Neural cell (in vitro differentiated cells): ENCODE results near the gene YIPF2. TPM values are rescaled to one million over a fixed set of nuclear protein-coding genes. Genes with fewer than 3 reads are reported as not detected.

Experiments
- H2AFZ ChIP-seq: fragments of 200-600, 300-800 bp; sonication (generic), shearing (Covaris generic); 2 replicates; pipeline ENCODE4 v1.6.0; 2014; ENCODE audit warnings: low read depth, mild to moderate bottlenecking, antibody characterized with exemption, low read length, moderate library complexity
- H3F3A ChIP-seq: fragments of 200-600 bp; shearing (Covaris generic); 2 replicates; pipeline ENCODE4 v1.6.1; 2016; ENCODE audit warnings: mild to moderate bottlenecking, moderate library complexity, mixed read lengths, antibody characterized with exemption, low read length; ENCODE audit not compliant: insufficient read depth, poor library complexity, severe bottlenecking
- H3K27ac ChIP-seq: fragments of 200-600, 300-800 bp; sonication (generic), shearing (Covaris generic); 2 replicates; pipeline ENCODE4 v1.5.1; 2014; ENCODE audit warnings: mild to moderate bottlenecking, low read length, moderate library complexity
- H3K27me3 ChIP-seq: fragments of 300-800, 200-600 bp; sonication (generic), shearing (Covaris generic); 2 replicates; pipeline ENCODE4 v1.6.0; 2014; ENCODE audit warnings: mild to moderate bottlenecking, low read depth, low read length, moderate library complexity; ENCODE audit not compliant: insufficient read depth
- H3K36me3 ChIP-seq: fragments of 300-800, 200-600 bp; sonication (generic), shearing (Covaris generic); 2 replicates; pipeline ENCODE4 v1.5.1; 2014; ENCODE audit warnings: mild to moderate bottlenecking, antibody characterized with exemption, low read length, moderate library complexity; ENCODE audit not compliant: insufficient read depth
- H3K4me2 ChIP-seq: fragments of 300-800, 200-600 bp; sonication (generic), shearing (Covaris generic); 2 replicates; pipeline ENCODE4 v1.6.0; 2014; ENCODE audit warnings: mild to moderate bottlenecking, low read length
- H3K4me3 ChIP-seq: fragments of 300-800, 200-600 bp; sonication (generic), shearing (Covaris generic); 2 replicates; pipeline ENCODE4 v1.5.1; 2014; ENCODE audit warnings: mild to moderate bottlenecking, low read length, moderate library complexity
- H3K79me2 ChIP-seq: fragments of 200-600 bp; shearing (Covaris generic); replicated peaks from 2 replicates; pipeline ENCODE4 v1.6.0; 2014; ENCODE audit warnings: mild to moderate bottlenecking, low read length, moderate library complexity; ENCODE audit not compliant: insufficient read depth
- H3K9ac ChIP-seq: fragments of 300-800, 200-600 bp; sonication (generic), shearing (Covaris generic); 2 replicates; pipeline ENCODE4 v1.6.1; 2016; ENCODE audit warnings: mild to moderate bottlenecking, low read length, mixed read lengths
- H3K9me2 ChIP-seq: fragments of 200-600 bp; shearing (Covaris generic); 2 replicates; pipeline ENCODE4 v1.6.1; 2016; ENCODE audit warnings: mild to moderate bottlenecking, low read length, mixed read lengths; ENCODE audit not compliant: insufficient read depth
- H3K9me3 ChIP-seq: fragments of 200-600, 300-800 bp; sonication (generic), shearing (Covaris generic); 2 replicates; pipeline ENCODE4 v1.6.1; 2016; ENCODE audit warnings: mild to moderate bottlenecking, mixed run types, low read length, moderate library complexity, mixed read lengths
- H4K20me1 ChIP-seq: fragments of 200-600 bp; shearing (Covaris generic); 2 replicates; pipeline ENCODE4 v1.6.1; 2016; ENCODE audit warnings: mild to moderate bottlenecking, mixed run types; ENCODE audit not compliant: insufficient read depth
- CTCF ChIP-seq: fragments of 450-650 bp; IDR thresholded peaks from 2 replicates; pipeline ENCODE4 v1.5.1; 2014; ENCODE audit warnings: antibody characterized with exemption, mild to moderate bottlenecking, moderate library complexity; ENCODE audit not compliant: poor library complexity, severe bottlenecking
- EP300 ChIP-seq: fragments of 450-650 bp; conservative IDR thresholded peaks from 2 replicates; pipeline ENCODE4 v1.6.1; 2014; ENCODE audit warnings: antibody characterized with exemption, mild to moderate bottlenecking, moderate library complexity; ENCODE audit not compliant: poor library complexity, severe bottlenecking
- EZH2 ChIP-seq: fragments of 200-600, 300-800 bp; shearing (Covaris generic), sonication (generic); IDR thresholded peaks from 2 replicates; pipeline ENCODE4 v1.6.1; 2014; ENCODE audit warnings: antibody characterized with exemption, low read length, borderline replicate concordance, mild to moderate bottlenecking; ENCODE audit not compliant: insufficient read depth, poor library complexity, severe bottlenecking
- MXI1 ChIP-seq: fragments of 450-650 bp; conservative IDR thresholded peaks from 2 replicates; pipeline ENCODE4 v1.6.1; 2014; ENCODE audit warnings: antibody characterized with exemption, mild to moderate bottlenecking; ENCODE audit not compliant: poor library complexity, severe bottlenecking
- POLR2AphosphoS5 ChIP-seq: IDR thresholded peaks from 2 replicates; pipeline ENCODE4 v1.6.1; 2012
- RAD21 ChIP-seq: fragments of 450-650 bp; conservative IDR thresholded peaks from 2 replicates; pipeline ENCODE4 v1.6.1; 2014; ENCODE audit warnings: antibody characterized with exemption, mild to moderate bottlenecking, moderate library complexity
- SMC3 ChIP-seq: fragments of 450-650 bp; conservative IDR thresholded peaks from 2 replicates; pipeline ENCODE4 v1.6.1; 2014; ENCODE audit warnings: antibody characterized with exemption, mild to moderate bottlenecking, moderate library complexity; ENCODE audit not compliant: poor library complexity
- TAF1 ChIP-seq: IDR thresholded peaks from 2 replicates; pipeline ENCODE4 v1.6.1; 2012; ENCODE audit warnings: low read depth
- polyA plus RNA-seq: library from polyadenylated mRNA; depleted of rRNA; stranded (reverse); fragments of >200 nt; gene quantifications from 2 replicates; pipeline ENCODE4 v1.2.3, GENCODE V29; 2014
- TF ChIP-seq, protein P1 (sequence below): IDR thresholded peaks from 2 replicates; pipeline ENCODE4 v1.6.1; 2012; ENCODE audit warnings: borderline replicate concordance

The YIPF2 gene
- polyA plus RNA-seq, 1 donor from 2014 or later, result 101 TPM

- no peaks in the 10 kb centered on the region for H3K9me3 ChIP-seq
- H3F3A ChIP-seq, result no peaks in the 10 kb centered on the region
Measured at GRCh38 chr19:10971107-10971726, 42.8 kb upstream of the YIPF2 start.

DNA sequence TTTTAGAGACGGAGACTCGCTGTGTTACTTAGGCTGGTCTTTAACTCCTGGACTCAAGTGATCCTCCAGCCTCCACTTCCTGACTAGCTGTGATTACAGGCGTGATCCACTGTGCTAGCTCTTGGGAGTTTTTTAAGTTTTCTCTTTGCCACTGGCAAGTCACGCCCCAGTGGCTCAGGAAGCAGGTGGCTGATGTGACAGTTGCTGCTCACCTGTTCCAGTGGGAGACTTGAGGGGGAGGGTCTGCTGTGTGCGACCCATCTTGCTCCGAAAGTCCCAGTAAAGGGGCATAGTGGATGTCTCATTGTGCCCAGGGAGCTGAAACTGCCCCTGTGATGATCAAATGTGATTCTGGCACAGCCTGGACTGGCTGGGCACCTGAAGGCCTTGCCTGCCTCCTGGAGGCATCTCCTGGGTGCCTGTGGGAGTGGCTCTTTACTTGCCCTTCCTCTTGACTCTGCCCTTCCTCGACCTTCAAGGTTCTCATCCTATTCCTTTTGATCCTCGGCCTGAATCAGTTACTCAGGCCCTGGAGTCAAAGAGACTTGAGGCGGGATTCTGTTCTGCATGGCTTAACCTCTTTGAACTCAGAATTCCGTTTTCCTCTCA lies 40.2 kb upstream of the YIPF2 start:
- Histone ChIP-seq H3K4me2 (no peak overlapping the region), H4K20me1 (peaks cover 43% of the 10 kb centered on the region), H3K4me3 (no peak overlapping the region), H3K9ac (no peak overlapping the region), H2AFZ (no peak overlapping the region), H3K36me3 (no peaks in the 10 kb centered on the region), H3K79me2 (peaks cover 83% of the 10 kb centered on the region), H3F3A (no peaks in the 10 kb centered on the region), H3K9me3 (no peaks in the 10 kb centered on the region), H3K27ac (no peak overlapping the region), H3K9me2 (no peaks in the 10 kb centered on the region), H3K27me3 (no peaks in the 10 kb centered on the region)
- TF ChIP-seq TAF1, result no peak
- TF ChIP-seq POLR2AphosphoS5, result no peak

More at GRCh38 chr19:10971107-10971726, 42.8 kb upstream of the YIPF2 start:
- Histone ChIP-seq H3K4me2 (no peak overlapping the region), H3K9ac (no peak overlapping the region), H2AFZ (no peak overlapping the region), H3K27ac (no peak overlapping the region), H3K36me3 (no peaks in the 10 kb centered on the region), H3K27me3 (no peaks in the 10 kb centered on the region), H4K20me1 (peaks cover 47% of the 10 kb centered on the region), H3K79me2 (peaks cover 81% of the 10 kb centered on the region), H3K9me2 (no peaks in the 10 kb centered on the region), H3K4me3 (no peak overlapping the region)
- no peak for TF ChIP-seq MXI1
- no peak for TF ChIP-seq TAF1
- TF ChIP-seq CTCF, result no peak
- TF ChIP-seq RAD21, result no peak
- no peak for TF ChIP-seq POLR2AphosphoS5
- no peak for TF ChIP-seq SMC3
- TF ChIP-seq EZH2, result no peak
- TF ChIP-seq EP300, result no peak
- TF ChIP-seq, protein P1, sequence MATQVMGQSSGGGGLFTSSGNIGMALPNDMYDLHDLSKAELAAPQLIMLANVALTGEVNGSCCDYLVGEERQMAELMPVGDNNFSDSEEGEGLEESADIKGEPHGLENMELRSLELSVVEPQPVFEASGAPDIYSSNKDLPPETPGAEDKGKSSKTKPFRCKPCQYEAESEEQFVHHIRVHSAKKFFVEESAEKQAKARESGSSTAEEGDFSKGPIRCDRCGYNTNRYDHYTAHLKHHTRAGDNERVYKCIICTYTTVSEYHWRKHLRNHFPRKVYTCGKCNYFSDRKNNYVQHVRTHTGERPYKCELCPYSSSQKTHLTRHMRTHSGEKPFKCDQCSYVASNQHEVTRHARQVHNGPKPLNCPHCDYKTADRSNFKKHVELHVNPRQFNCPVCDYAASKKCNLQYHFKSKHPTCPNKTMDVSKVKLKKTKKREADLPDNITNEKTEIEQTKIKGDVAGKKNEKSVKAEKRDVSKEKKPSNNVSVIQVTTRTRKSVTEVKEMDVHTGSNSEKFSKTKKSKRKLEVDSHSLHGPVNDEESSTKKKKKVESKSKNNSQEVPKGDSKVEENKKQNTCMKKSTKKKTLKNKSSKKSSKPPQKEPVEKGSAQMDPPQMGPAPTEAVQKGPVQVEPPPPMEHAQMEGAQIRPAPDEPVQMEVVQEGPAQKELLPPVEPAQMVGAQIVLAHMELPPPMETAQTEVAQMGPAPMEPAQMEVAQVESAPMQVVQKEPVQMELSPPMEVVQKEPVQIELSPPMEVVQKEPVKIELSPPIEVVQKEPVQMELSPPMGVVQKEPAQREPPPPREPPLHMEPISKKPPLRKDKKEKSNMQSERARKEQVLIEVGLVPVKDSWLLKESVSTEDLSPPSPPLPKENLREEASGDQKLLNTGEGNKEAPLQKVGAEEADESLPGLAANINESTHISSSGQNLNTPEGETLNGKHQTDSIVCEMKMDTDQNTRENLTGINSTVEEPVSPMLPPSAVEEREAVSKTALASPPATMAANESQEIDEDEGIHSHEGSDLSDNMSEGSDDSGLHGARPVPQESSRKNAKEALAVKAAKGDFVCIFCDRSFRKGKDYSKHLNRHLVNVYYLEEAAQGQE, result no peak
